ENCODE results near the gene SCYL2.
"Not testable (repeated sequence)": the region's sequence is repeated elsewhere in the genome, so short reads cannot be mapped to it uniquely, and the experiment has no call there.

SCYL2 gene

GRCh38 chr12:100295764-100296555 lies 29.0 kb downstream of the SCYL2 start:
- Histone ChIP-seq H3K4me1 (ENCODE audit: insufficient read depth, low read length) (no peaks in the 10 kb centered on the region), H3K9me3 (ENCODE audit: insufficient read depth, low read depth, low read length) (no peaks in the 10 kb centered on the region), H3K9ac (ENCODE audit: low read depth, low read length) (no peak overlapping the region), H3K27me3 (ENCODE audit: insufficient read depth, low read length) (no peaks in the 10 kb centered on the region), H3K36me3 (ENCODE audit: insufficient read depth, low read depth, low read length) (peaks cover 53% of the 10 kb centered on the region), H3K27ac (ENCODE audit: low read length) (no peak overlapping the region), H3K4me3 (ENCODE audit: low read length) (no peak overlapping the region)

- Histone ChIP-seq H3K36me3 (ENCODE audit: insufficient read depth, low read depth, low read length) (peaks cover 55% of the 10 kb centered on the region), H3K9me3 (ENCODE audit: insufficient read depth, low read depth, low read length) (no peaks in the 10 kb centered on the region; the same call in 1 of the 2 replicates), H3K4me3 (ENCODE audit: low read length) (no peak overlapping the region), H3K4me1 (ENCODE audit: insufficient read depth, low read length) (no peaks in the 10 kb centered on the region), H3K9ac (ENCODE audit: low read depth, low read length) (no peak overlapping the region), H3K27me3 (ENCODE audit: insufficient read depth, low read length) (no peaks in the 10 kb centered on the region), H3K27ac (ENCODE audit: low read length) (no peak overlapping the region)
Observed at GRCh38 chr12:100302081-100302480, 35.1 kb downstream of the SCYL2 start.

- H3K9me3 ChIP-seq (ENCODE audit: insufficient read depth, low read depth, low read length): no peaks in the 10 kb centered on the region; the same call in 1 of the 2 replicates
Observed at GRCh38 chr12:100303831-100304230, 36.9 kb downstream of the SCYL2 start.

GRCh38 chr12:100304334-100304733 lies 37.4 kb downstream of the SCYL2 start:
- H3K9ac ChIP-seq (ENCODE audit: low read depth, low read length); H3K4me1 ChIP-seq (ENCODE audit: insufficient read depth, low read length); H3K4me3 ChIP-seq (ENCODE audit: low read length); H3K9me3 ChIP-seq (ENCODE audit: insufficient read depth, low read depth, low read length); H3K27me3 ChIP-seq (ENCODE audit: insufficient read depth, low read length); H3K27ac ChIP-seq (ENCODE audit: low read length): not testable (repeated sequence)
- peaks cover 37% of the 10 kb centered on the region for H3K36me3 ChIP-seq (ENCODE audit: insufficient read depth, low read depth, low read length)

More at GRCh38 chr12:100303831-100304230, 36.9 kb downstream of the SCYL2 start:
- Histone ChIP-seq H3K27me3 (ENCODE audit: insufficient read depth, low read length) (no peaks in the 10 kb centered on the region), H3K4me3 (ENCODE audit: low read length) (no peak overlapping the region), H3K4me1 (ENCODE audit: insufficient read depth, low read length) (no peaks in the 10 kb centered on the region), H3K27ac (ENCODE audit: low read length) (no peak overlapping the region), H3K36me3 (ENCODE audit: insufficient read depth, low read depth, low read length) (peaks cover 41% of the 10 kb centered on the region), H3K9ac (ENCODE audit: low read depth, low read length) (no peak overlapping the region)

- not testable (repeated sequence) for H3K27ac ChIP-seq (ENCODE audit: low read length); H3K27me3 ChIP-seq (ENCODE audit: insufficient read depth, low read length); H3K9me3 ChIP-seq (ENCODE audit: insufficient read depth, low read depth, low read length); H3K4me3 ChIP-seq (ENCODE audit: low read length); H3K4me1 ChIP-seq (ENCODE audit: insufficient read depth, low read length); H3K9ac ChIP-seq (ENCODE audit: low read depth, low read length)
- H3K36me3 ChIP-seq (ENCODE audit: insufficient read depth, low read depth, low read length): peaks cover 26% of the 10 kb centered on the region
Observed at GRCh38 chr12:100308138-100308537, 41.2 kb downstream of the SCYL2 start.

GRCh38 chr12:100311317-100311716 lies 44.3 kb downstream of the SCYL2 start:
- Histone ChIP-seq H3K27me3 (ENCODE audit: insufficient read depth, low read length) (no peaks in the 10 kb centered on the region), H3K36me3 (ENCODE audit: insufficient read depth, low read depth, low read length) (peaks cover 44% of the 10 kb centered on the region), H3K4me1 (ENCODE audit: insufficient read depth, low read length) (no peaks in the 10 kb centered on the region), H3K4me3 (ENCODE audit: low read length) (no peak overlapping the region), H3K9me3 (ENCODE audit: insufficient read depth, low read depth, low read length) (no peaks in the 10 kb centered on the region), H3K9ac (ENCODE audit: low read depth, low read length) (no peak overlapping the region), H3K27ac (ENCODE audit: low read length) (no peak overlapping the region)

- no peak overlapping the region for H3K4me3 ChIP-seq (ENCODE audit: low read length)
- H3K27ac ChIP-seq (ENCODE audit: low read length): no peak overlapping the region
- H3K27me3 ChIP-seq (ENCODE audit: insufficient read depth, low read length): no peaks in the 10 kb centered on the region
- peaks cover 72% of the 10 kb centered on the region for H3K36me3 ChIP-seq (ENCODE audit: insufficient read depth, low read depth, low read length)
- no peak overlapping the region for H3K9ac ChIP-seq (ENCODE audit: low read depth, low read length)
- H3K9me3 ChIP-seq (ENCODE audit: insufficient read depth, low read depth, low read length): no peaks in the 10 kb centered on the region
- H3K4me1 ChIP-seq (ENCODE audit: insufficient read depth, low read length): no peaks in the 10 kb centered on the region
Observed at GRCh38 chr12:100317371-100317770, 50.4 kb downstream of the SCYL2 start.

GRCh38 chr12:100324498-100324897 lies 57.5 kb downstream of the SCYL2 start:
- Histone ChIP-seq H3K4me1 (ENCODE audit: insufficient read depth, low read length) (peaks cover 6% of the 10 kb centered on the region; the same call in 1 of the 2 replicates), H3K27ac (ENCODE audit: low read length) (no peak overlapping the region), H3K27me3 (ENCODE audit: insufficient read depth, low read length) (no peaks in the 10 kb centered on the region), H3K36me3 (ENCODE audit: insufficient read depth, low read depth, low read length) (peaks cover 49% of the 10 kb centered on the region), H3K9me3 (ENCODE audit: insufficient read depth, low read depth, low read length) (no peaks in the 10 kb centered on the region), H3K4me3 (ENCODE audit: low read length) (no peak overlapping the region), H3K9ac (ENCODE audit: low read depth, low read length) (no peak overlapping the region)

GRCh38 chr12:100326208-100326607 lies 59.2 kb downstream of the SCYL2 start:
- no peak overlapping the region for H3K9ac ChIP-seq (ENCODE audit: low read depth, low read length)
- H3K36me3 ChIP-seq (ENCODE audit: insufficient read depth, low read depth, low read length): peaks cover 48% of the 10 kb centered on the region
- H3K9me3 ChIP-seq (ENCODE audit: insufficient read depth, low read depth, low read length): no peaks in the 10 kb centered on the region
- H3K27ac ChIP-seq (ENCODE audit: low read length): no peak overlapping the region
- H3K27me3 ChIP-seq (ENCODE audit: insufficient read depth, low read length): no peaks in the 10 kb centered on the region
- peaks cover 6% of the 10 kb centered on the region; the same call in 1 of the 2 replicates for H3K4me1 ChIP-seq (ENCODE audit: insufficient read depth, low read length)
- H3K4me3 ChIP-seq (ENCODE audit: low read length): no peak overlapping the region

- H3K4me1 ChIP-seq (ENCODE audit: insufficient read depth, low read length): peaks cover 6% of the 10 kb centered on the region; the same call in 1 of the 2 replicates
- no peak overlapping the region for H3K27ac ChIP-seq (ENCODE audit: low read length)
- H3K9me3 ChIP-seq (ENCODE audit: insufficient read depth, low read depth, low read length): no peaks in the 10 kb centered on the region
- H3K36me3 ChIP-seq (ENCODE audit: insufficient read depth, low read depth, low read length): peaks cover 67% of the 10 kb centered on the region
- no peaks in the 10 kb centered on the region for H3K27me3 ChIP-seq (ENCODE audit: insufficient read depth, low read length)
- H3K4me3 ChIP-seq (ENCODE audit: low read length): no peak overlapping the region
- H3K9ac ChIP-seq (ENCODE audit: low read depth, low read length): no peak overlapping the region
Observed at GRCh38 chr12:100329800-100330199, 62.8 kb downstream of the SCYL2 start.

GRCh38 chr12:100331871-100332270 lies 64.9 kb downstream of the SCYL2 start:
- no peak overlapping the region for H3K4me3 ChIP-seq (ENCODE audit: low read length)
- peaks cover 2% of the 10 kb centered on the region; the same call in 1 of the 2 replicates for H3K4me1 ChIP-seq (ENCODE audit: insufficient read depth, low read length)
- no peak overlapping the region for H3K9ac ChIP-seq (ENCODE audit: low read depth, low read length)
- no peaks in the 10 kb centered on the region for H3K27me3 ChIP-seq (ENCODE audit: insufficient read depth, low read length)
- H3K36me3 ChIP-seq (ENCODE audit: insufficient read depth, low read depth, low read length): peaks cover 78% of the 10 kb centered on the region
- H3K27ac ChIP-seq (ENCODE audit: low read length): no peak overlapping the region
- no peaks in the 10 kb centered on the region for H3K9me3 ChIP-seq (ENCODE audit: insufficient read depth, low read depth, low read length)

GRCh38 chr12:100332852-100333251 lies 65.9 kb downstream of the SCYL2 start:
- H3K9ac ChIP-seq (ENCODE audit: low read depth, low read length): no peak overlapping the region
- no peak overlapping the region for H3K27ac ChIP-seq (ENCODE audit: low read length)
- H3K36me3 ChIP-seq (ENCODE audit: insufficient read depth, low read depth, low read length): peaks cover 76% of the 10 kb centered on the region
- no peaks in the 10 kb centered on the region for H3K4me1 ChIP-seq (ENCODE audit: insufficient read depth, low read length)
- H3K9me3 ChIP-seq (ENCODE audit: insufficient read depth, low read depth, low read length): no peaks in the 10 kb centered on the region
- H3K4me3 ChIP-seq (ENCODE audit: low read length): no peak overlapping the region
- no peaks in the 10 kb centered on the region for H3K27me3 ChIP-seq (ENCODE audit: insufficient read depth, low read length)
